HT-29 (cell line): ENCODE data around the gene MAGI2. TPM values are rescaled to one million over a fixed set of nuclear protein-coding genes. Genes with fewer than 3 reads are reported as not detected.
A peak's percentile ranks its signal among the peaks of the same experiment; 100 is the strongest.

ENCODE experiments used
- DNase-seq: peaks from one replicate; pipeline ENCODE4 v3.0.0-alpha.2; 2015; ENCODE audit warnings: low spot score
- total RNA-seq: library from RNA; depleted of rRNA; stranded (reverse); fragments of >200 nt; shearing (Covaris generic); gene quantifications from 2 replicates; pipeline ENCODE4 v1.2.3, GENCODE V29; 2014

MAGI2 gene
- total RNA-seq, 1 experiment from 2014 or later, result 0.23 TPM

DNA sequence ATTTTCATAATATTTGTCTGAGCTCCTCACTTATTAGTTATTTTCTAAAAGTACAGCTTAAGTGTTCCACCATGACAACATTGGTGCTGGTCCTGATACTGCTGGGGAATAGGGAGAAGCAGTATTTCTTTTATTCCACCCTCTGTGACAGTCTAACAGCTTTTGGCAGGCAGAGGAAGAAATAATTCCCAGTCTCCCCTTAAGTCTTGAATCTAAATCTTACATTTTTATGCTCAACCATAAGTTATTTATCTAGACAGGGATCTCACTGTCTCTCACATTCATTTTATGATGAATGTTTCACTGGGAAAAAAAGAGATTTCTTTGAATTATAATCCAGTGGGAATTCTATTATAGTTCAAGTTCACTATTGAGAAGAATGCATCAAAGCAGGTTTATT, 71.5 kb downstream of the MAGI2 start:
- DNase-seq, result no peak

GRCh38 chr7:79377097-79377496, 76.4 kb downstream of the MAGI2 start:
- no peak for DNase-seq

- no peak for DNase-seq
Observed at GRCh38 chr7:79376299-79377025, 77.0 kb downstream of the MAGI2 start.

- peak; percentile 25 for DNase-seq
Observed at GRCh38 chr7:79361214-79361613, 92.3 kb downstream of the MAGI2 start.

- no peak for DNase-seq
Observed at GRCh38 chr7:79359827-79360226, 93.6 kb downstream of the MAGI2 start.

DNA sequence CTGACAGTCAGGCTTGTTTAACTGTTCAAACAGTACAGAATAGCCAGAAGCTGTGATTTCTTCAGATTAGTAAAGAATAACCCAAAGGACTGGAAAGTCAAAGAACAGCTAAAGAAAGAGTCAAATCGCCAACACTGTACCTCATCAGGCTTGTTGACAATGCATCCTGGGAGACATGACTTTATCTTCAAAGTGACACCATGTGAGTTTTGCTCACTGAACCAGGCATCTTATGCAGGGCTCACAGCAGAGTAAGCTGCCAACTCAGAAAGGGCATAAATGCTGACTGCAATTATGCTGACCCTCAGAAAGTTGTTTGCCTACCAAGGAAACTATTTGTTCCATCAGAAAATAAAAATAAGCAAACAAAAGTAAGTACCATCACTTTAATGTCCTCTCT, 96.4 kb downstream of the MAGI2 start:
- DNase-seq, result no peak

DNA sequence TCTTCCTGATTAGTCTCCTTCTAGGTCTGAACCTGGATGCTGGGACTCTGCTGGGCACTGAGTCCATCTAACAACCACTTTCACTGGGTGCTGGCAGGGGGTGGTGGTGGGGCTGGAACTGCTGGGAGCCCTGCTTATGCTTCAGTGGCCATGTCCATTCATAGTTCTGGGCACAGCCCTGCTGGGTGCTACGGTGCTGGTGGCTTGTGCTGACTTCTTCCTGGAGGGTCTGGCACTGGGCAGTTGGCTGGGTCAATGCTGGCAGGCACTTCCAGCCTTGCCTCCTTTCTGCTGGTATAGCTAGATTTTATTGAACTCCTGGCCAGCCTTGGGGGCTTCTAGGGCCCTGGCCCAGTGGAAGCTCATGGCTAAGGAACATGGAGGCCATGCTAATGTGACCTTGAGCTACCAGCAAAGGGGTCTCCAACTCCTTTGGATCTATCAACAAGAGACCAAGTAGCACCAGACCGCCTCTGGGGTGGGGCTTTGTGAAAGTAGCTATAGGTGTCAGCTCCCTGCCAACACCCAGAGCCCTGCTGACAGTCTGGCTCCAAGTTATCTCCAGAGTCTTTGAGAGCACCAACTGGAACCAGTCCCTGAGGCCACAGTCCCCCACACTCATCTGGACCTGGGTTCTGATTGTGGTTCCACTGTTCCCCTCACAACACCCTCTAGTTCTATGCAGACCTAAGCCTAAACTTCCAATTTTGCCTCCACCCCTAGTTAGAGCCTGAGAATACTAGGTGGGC, 99.6 kb downstream of the MAGI2 start:
- DNase-seq, result no peak

- DNase-seq, result no peak
Observed at GRCh38 chr7:79352323-79352722, 101.1 kb downstream of the MAGI2 start.

DNA sequence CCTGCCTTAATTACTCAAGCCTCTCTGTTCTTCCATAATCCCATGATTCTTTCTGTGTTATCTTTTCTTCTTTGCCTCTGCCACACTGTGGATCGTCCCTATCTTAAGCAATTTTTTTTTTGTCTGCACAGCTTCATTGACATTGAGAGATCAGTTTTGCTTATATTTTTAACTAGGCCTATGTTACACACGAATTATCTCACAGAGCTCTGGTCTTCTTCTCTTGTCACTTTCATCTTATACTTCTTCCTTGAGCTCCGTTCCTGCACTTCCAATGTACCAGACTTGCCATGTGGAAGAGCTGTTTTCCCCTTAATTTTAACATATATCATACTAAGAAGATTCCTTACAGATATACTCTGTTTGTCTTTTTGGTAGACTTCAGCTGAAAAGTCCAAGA, 106.1 kb downstream of the MAGI2 start:
- no peak for DNase-seq

DNA sequence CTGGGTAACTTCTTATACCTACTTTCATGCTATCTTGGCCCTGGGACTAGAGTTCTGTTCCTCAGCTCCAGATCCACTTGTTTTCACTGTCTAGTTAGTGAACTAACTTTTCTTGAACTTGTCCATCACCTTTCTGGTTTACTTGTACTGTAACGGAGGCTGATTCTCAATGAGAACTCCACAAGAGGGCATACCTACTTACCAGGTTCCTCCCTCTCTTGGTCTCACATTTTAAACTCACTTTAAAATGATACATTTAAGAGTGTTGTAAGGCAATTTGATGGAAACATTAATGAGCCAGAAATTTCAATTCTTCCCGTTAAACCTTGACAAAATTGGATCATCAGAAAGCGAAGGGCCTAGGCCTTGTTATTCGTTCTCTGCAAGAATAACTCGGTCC, 111.6 kb downstream of the MAGI2 start:
- DNase-seq, result no peak

GRCh38 chr7:79340212-79340611, 113.3 kb downstream of the MAGI2 start:
- no peak for DNase-seq

DNA sequence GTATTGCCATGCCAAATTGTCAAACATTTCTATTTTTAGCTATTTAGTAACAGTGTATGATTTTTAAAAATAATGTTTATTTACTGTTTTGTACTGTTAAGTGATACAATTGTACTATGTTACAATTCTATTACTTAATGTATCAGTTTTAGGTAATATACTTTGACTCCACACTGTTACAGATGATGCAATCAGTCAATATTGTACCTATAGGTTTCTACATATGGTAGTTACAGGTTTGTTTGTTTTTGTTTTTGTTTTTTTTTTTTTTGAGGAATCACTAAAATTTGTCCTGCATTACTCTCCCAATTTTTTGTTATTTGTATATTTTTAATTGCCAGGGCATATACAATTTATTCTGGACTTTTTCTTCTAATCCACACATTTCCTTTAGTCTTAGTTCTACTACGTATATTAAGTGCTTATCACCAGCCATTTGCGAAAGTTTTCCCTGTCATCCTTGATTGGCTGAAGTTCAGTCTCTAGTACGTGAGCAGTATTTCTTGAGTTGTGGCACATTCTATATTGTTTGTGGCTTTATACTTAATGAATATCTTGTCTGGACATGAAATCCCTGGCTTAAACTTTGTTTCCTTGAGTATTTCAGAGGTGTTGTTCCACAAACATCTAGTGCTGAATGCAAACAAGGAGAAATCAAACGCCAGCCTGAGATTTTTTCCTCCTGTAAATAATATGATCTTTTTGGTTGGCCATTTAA, 114.1 kb downstream of the MAGI2 start:
- DNase-seq, result no peak

- no peak for DNase-seq
Observed at GRCh38 chr7:79337717-79338116, 115.8 kb downstream of the MAGI2 start.

- DNase-seq, result no peak
Observed at GRCh38 chr7:79334841-79335240, 118.6 kb downstream of the MAGI2 start.

DNA sequence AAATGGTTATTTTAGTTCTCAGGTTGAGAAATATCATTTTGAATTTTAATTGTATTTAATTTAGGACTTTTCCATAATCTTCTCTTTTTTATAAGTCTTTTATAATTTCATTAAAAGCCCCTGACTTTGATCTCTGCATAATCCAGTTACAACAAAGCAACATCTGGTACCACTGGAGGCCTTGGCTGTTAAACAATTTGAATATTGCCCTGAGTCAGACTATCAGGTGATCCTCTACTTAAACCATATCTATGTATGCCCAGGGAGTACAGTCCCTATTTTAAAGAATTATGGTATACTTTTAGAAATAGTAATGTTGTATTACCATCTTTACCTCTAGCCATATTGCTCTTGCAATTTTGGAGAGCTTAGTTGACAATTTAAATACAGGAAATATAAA, 119.1 kb downstream of the MAGI2 start:
- DNase-seq, result no peak

DNA sequence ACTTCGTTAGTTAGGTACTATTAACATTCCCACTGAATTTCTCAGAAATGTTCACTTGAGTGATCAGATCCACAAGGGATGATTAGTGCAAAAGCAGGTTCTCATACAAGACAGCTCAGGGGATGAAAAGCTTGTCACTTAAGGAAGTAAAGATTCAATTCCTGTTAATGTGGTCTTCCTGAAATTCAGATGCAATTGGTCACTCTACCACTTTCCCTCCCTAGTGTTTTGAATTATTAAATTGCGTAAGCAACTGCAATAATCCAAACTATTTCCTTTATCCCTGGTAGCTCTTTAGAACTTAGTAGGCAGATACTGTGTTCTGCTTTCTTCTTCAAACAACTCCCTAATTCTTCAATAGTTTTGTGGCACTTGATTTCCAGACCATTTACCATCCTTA, 121.4 kb downstream of the MAGI2 start:
- no peak for DNase-seq

DNA sequence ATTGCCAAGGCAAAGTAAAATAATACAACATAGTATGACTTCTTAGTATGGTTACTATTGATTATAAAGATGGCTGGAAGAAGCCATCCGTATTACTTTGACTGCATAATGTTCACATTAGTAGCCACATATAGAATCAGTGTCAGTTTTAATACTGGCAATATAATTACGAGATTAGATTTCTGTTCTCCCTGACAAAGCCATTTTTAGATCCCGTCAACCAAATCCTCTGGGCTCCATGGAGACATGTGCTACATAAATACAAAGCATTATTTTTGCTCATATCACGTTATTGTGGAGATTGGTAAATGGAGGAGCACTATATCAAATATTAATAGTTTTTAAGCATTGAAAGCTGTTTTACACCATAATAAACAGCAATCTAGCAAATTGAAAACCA, 124.0 kb downstream of the MAGI2 start:
- DNase-seq, result no peak

GRCh38 chr7:79320741-79321473, 132.6 kb downstream of the MAGI2 start:
- DNase-seq, result no peak

GRCh38 chr7:79319369-79319768, 134.1 kb downstream of the MAGI2 start:
- no peak for DNase-seq

DNA sequence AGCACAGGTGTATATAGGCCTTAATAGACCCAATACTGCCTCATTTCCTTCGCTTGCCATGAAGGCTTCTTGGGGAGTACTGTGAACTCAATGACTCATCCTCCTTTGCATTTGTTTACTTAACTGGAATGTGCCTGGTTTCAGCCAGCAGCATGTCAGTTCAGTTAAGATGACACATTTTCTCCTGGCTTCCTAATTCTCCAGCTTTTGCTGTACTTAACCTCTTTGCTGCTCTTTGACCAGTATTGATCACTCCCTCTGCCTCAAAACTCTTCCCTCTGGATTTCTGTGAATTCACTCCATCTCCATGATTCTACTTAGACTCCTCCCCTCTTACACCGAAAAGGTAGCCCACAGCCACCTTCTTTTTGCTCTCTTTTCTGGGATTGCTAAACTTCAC, 135.7 kb downstream of the MAGI2 start:
- DNase-seq, result peak; percentile 82

DNA sequence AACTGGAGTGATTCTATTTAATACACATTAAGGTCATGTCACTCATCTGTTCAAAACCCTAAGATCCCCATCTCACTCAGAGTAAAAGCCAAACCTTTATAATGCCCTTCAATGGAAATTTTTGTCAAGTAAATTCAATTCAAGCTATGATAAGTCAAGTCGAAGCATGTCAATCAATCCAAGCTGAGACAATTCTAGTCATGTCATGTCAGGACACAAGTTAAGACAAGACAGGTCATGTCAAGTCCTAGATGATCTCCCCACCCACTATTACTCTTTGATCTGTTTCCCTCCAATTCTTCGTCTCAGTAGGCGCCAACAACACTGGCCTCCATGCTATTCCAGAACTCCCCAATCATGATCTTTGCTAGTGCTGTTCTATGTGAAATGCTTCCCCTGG, 141.4 kb downstream of the MAGI2 start:
- no peak for DNase-seq

DNA sequence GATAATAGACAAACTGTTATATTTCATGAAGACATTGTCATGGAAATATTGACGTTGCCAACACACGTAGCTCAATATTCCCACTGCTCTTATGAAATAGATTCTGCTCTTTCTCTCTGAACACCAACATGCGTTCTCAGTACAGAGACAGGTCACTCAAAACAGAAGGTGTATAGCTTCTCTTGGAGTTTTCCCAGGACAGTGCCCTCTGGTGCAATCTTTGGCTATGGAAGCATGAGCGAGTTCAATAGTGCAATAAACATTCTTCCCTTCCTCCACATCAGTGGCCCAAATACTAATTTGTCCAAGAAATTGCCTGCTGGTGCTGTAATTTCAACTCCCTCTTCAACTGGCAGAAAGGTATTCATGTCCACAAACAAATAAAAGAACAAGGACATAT, 145.3 kb downstream of the MAGI2 start:
- peak; percentile 51 for DNase-seq
